GM18520 (cell line): ENCODE data around the gene MIEF2.

Experiments
- ATAC-seq: cut with Tn5 transposase; IDR thresholded peaks from one replicate; pipeline ENCODE4 v1.9.1; 2021; ENCODE audit not compliant: unreplicated experiment

Gene MIEF2

DNA sequence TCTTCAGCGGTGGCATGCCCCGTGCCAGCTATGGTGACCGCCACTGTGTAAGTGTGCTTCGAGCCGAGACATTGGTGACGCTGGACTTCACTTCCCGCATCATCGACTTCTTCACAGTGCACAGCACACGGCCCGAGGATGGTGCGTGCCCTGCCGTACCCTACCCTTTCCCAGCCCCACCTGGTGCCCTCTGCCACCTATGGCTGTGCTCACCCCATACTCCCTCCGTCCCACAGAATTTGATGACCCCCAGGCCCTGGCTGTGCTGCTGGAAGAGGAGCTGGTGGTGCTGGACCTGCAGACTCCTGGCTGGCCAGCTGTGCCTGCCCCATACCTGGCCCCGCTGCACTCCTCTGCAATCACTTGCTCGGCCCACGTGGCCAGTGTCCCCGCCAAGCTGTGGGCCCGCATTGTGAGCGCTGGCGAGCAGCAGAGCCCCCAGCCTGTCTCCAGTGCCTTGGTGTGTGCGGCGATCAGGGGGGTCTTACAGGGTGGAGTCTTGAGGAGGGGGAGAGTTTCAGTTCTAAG lies 25.5 kb upstream of the MIEF2 start:
- no peak for ATAC-seq

- ATAC-seq: no peak
Measured at GRCh38 chr17:18235743-18236256, 24.7 kb upstream of the MIEF2 start.

DNA sequence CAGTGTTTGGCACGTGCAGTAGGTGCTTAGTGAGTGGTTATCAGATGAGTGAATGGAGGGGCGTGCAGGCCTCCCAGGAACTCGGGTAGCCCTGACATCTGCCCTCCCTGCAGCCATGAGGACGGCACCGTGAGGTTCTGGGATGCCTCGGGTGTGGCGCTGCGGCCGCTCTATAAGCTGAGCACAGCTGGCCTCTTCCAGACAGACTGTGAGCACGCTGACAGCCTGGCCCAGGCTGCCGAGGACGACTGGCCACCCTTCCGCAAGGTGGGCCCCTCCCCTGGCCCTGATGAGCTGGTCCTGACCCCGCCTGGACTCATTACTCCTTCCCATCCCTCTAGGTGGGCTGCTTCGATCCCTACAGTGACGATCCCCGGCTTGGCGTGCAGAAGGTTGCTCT lies 24.0 kb upstream of the MIEF2 start:
- ATAC-seq: no peak

GRCh38 chr17:18237461-18237860 lies 23.0 kb upstream of the MIEF2 start:
- ATAC-seq: no peak

GRCh38 chr17:18238299-18238698 lies 22.2 kb upstream of the MIEF2 start:
- ATAC-seq: no peak

GRCh38 chr17:18240449-18240848 lies 20.0 kb upstream of the MIEF2 start:
- no peak for ATAC-seq

DNA sequence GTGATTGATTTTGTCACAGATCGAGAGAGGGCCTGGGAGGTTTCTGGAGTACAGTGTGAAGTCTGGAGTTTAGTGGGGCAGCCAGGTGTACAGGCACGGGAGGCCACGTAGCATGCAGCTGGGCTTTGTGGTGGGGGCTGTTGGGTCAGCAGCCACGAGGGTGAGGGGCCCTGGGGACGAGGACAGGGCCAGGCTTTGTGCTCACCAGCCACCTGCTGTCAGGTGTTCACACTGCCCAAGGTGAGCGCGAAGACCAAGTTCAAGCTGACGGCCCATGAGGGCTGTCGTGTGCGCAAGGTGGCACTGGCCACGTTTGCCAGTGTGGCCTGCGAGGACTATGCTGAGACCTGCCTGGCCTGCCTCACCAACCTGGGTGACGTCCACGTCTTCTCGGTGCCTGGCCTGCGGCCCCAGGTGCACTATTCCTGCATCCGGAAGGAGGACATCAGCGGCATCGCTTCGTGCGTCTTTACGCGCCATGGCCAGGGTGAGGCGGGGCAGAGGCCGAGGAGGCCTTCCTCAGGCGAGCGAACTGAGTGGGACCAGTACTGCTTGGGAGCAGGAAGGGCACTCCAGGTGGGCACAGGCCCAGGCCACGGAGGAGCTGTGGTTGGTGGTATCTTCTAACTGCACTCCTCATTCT lies 19.1 kb upstream of the MIEF2 start:
- no peak for ATAC-seq

- ATAC-seq: no peak
Measured at GRCh38 chr17:18245038-18245776, 15.3 kb upstream of the MIEF2 start.

GRCh38 chr17:18246109-18246725 lies 14.2 kb upstream of the MIEF2 start:
- no peak for ATAC-seq

DNA sequence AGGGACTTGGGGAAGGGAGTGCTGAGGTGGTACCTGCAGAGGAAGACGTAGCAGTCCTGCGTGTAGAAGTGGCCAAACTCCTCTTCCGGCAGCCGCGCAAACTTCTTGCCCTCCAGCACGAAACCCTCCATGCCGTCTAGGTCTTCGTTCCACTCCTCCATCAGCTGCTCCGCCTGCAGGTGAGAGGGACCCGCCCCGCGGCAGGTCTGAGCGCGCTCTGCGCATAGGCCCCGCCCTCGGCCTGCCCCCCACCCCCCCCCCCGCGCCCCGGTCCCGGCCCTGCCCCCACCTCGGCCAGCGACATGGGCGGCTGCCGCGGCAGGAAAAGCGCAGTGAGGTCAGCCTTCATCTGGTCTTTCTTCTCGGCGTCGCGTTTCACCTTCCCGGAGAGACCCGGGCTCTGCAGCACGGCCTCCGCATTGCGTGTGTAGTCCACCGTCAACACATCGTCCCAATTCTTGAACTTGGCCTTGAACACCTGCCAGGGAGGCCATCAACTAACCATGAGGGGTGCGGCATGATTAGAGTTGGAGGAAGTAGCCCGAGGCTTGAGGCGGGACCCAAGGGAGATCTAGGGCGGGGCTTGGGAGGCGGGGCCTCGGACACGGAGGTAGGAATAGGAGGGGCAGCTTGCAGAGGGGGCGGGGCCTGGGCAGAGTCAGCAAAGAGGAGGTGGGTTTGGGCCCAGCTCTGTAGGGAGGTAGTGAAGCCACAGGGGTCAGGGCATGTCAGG lies 13.4 kb upstream of the MIEF2 start:
- ATAC-seq: no peak

DNA sequence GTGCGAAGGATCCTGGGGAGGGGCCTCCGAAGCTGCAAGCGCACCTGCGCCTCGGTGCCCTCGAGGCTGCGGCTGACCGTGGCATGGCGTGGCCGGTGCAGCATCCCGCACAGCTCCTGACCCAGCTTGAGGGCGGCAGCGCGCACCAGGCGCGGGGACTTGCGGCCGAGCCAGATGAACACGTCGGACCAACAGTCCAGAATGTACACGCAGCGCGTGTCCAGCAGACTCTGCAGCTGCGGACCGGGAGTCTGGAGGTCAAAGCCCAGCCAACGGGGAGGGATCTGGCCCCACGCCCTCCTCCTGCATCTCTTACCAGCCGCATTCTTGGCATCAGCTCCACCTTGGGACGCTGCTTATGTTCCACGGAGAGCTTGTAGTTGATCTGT lies 12.9 kb upstream of the MIEF2 start:
- ATAC-seq: no peak

GRCh38 chr17:18248300-18248731 lies 12.1 kb upstream of the MIEF2 start:
- no peak for ATAC-seq

GRCh38 chr17:18248811-18249210 lies 11.7 kb upstream of the MIEF2 start:
- no peak for ATAC-seq

- no peak for ATAC-seq
Measured at GRCh38 chr17:18250259-18250658, 10.2 kb upstream of the MIEF2 start.

DNA sequence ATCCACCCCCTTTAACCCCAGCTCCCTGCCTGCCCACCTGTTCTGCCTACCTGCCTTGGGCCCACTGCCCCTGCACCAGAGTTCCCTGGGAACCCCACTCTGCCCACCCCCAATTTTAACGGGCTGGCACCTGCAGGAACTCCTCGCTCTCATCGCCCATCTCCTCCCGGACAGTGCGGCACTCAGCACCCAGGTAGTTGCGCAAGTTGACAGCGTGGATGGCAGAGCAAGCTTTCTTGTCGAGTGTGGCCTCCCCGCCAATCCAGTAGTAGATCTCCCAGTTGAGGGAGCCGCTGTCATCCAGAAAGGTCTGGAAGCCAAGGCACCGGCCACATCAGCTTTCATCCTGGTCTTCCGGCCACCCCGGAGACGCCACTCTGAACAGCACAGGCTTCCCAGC lies 9.8 kb upstream of the MIEF2 start:
- ATAC-seq: no peak

GRCh38 chr17:18251204-18251603 lies 9.3 kb upstream of the MIEF2 start:
- ATAC-seq: no peak

GRCh38 chr17:18252160-18252559 lies 8.3 kb upstream of the MIEF2 start:
- ATAC-seq: no peak

GRCh38 chr17:18253187-18253884 lies 7.1 kb upstream of the MIEF2 start:
- no peak for ATAC-seq

- no peak for ATAC-seq
Measured at GRCh38 chr17:18253947-18254821, 6.3 kb upstream of the MIEF2 start.
